Activated CD8-positive, alpha-beta T cell treated with anti-CD3 and anti-CD28 coated beads, Interleukin-2, amount 10 ng/mL, durations not matched to agents 7 days and 5 days (primary cell): ENCODE results near the gene PTPN14. TPM values are rescaled to one million over a fixed set of nuclear protein-coding genes. Genes with fewer than 3 reads are reported as not detected.

Experiments used
- ATAC-seq: fragments of 150-1000 bp; cut with Tn5 transposase; one replicate; pipeline ENCODE4 v1.10.0; 2021; ENCODE audit warnings: moderate library complexity
- CTCF ChIA-PET: fragments of 350-600 bp; sonication (Branson Sonifier 250); formaldehyde crosslinking; loops from one replicate; lab custom pipeline; 2021; ENCODE audit warnings: antibody characterized with exemption; lab: Charles Lee
- POLR2A ChIA-PET: fragments of 350-600 bp; sonication (Branson Sonifier 250); formaldehyde crosslinking; loops from one replicate; lab custom pipeline; 2021; ENCODE audit warnings: antibody characterized with exemption; lab: Charles Lee
- DNase-seq: peaks from one replicate; pipeline ENCODE4 v3.0.0-alpha.2; 2020
- H3K27ac Mint-ChIP-seq: one replicate; pipeline ENCODE4 v1.8.0; 2021; ENCODE audit warnings: mild to moderate bottlenecking, mixed read lengths
- H3K27me3 Mint-ChIP-seq: one replicate; pipeline ENCODE4 v1.8.0; 2021; ENCODE audit warnings: low read depth, mixed read lengths
- H3K36me3 Mint-ChIP-seq: one replicate; pipeline ENCODE4 v1.8.0; 2021; ENCODE audit warnings: low read depth, mixed read lengths
- H3K4me1 Mint-ChIP-seq: one replicate; pipeline ENCODE4 v1.8.0; 2021; ENCODE audit warnings: low read depth, mixed read lengths
- H3K4me3 Mint-ChIP-seq: one replicate; pipeline ENCODE4 v1.8.0; 2021; ENCODE audit warnings: mild to moderate bottlenecking, mixed read lengths
- H3K9me3 Mint-ChIP-seq: one replicate; pipeline ENCODE4 v1.8.0; 2022; ENCODE audit warnings: mixed read lengths; ENCODE audit not compliant: insufficient read depth
- total RNA-seq, 2 experiments: library from RNA; stranded (reverse); gene quantifications; one replicate each; pipeline ENCODE4 v1.2.3, GENCODE V29; 2021

The PTPN14 gene
- total RNA-seq, 2 experiments from 2014 or later, result 0.13 to 0.21 TPM

DNA sequence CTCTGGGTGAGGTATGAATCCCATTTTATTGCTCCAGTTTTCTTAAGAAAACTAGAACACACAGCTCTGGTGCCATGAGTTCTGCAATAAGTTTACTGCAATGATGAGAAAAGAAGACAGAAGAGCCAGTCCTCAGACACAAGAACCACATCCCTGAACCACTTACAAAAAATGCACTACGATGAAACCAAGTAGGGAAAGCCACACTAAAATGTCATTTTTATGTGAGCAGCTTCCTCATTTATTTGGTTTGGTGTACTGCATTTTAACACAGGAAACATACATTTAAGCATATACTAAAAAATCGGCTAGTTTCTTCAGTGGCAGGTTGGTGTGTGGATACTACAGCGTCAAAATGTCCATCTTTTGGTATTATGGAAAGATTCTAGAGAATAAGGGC lies 95.9 kb downstream of the PTPN14 start:
- CTCF ChIA-PET, result interaction anchor here (1.0 to 2.7 kb wide), 3 partner anchors 28 to 124 kb away, joined by 3 to 13 read pairs (median 3); no protein-coding TSS in a partner anchor
- no peaks in the 10 kb centered on the region for H3K36me3 Mint-ChIP-seq
- DNase-seq (no peak), ATAC-seq (no peak)
- H3K27me3 Mint-ChIP-seq, result peaks cover 22% of the 10 kb centered on the region
- H3K9me3 Mint-ChIP-seq, result no peaks in the 10 kb centered on the region
- peaks cover 4% of the 10 kb centered on the region for H3K4me1 Mint-ChIP-seq
- POLR2A ChIA-PET, result no interaction called here
- no peak overlapping the region for H3K27ac Mint-ChIP-seq
- no peak overlapping the region for H3K4me3 Mint-ChIP-seq

DNA sequence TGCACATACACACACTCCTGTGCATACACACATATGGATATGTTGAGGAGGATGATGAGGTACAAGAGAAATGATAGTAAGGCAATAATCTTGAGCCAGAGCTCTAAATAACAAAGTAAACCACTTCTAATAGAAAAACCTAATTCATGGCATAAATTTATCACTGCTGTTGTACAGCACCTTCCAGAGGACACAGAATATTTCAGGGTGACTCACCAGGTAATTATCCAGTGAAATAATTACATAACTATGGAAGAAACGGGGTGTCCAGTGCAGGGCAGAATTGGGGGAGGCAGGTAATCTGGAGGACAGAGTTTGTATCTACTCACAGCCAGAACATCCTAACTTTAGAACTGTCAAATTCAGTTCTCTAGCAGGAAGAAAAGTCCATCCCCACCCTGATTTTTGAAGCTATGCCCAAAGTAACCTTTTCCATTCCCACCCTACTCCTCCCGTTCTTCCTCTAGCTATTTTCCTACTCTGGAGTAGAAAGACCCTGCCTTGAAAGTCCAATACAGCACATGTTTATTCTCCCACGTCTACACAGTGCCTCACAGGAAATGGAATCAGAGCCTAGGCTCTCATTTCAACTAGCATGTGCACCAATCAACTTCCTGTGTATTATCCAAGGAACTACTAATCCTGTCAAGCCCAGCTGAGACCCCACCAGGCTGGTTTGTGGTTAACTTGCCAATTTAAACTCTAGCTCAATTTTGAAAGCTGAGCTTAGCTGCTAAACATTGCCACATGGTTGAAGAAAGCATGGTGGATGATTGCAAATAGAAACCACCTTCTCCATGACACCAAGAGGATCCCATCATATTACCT lies 96.6 kb downstream of the PTPN14 start:
- no peak for ATAC-seq
- Mint-ChIP-seq H3K36me3 (no peaks in the 10 kb centered on the region), H3K4me3 (no peak overlapping the region), H3K9me3 (no peaks in the 10 kb centered on the region), H3K27me3 (peaks cover 19% of the 10 kb centered on the region), H3K27ac (no peak overlapping the region), H3K4me1 (peaks cover 4% of the 10 kb centered on the region)
- ChIA-PET POLR2A (no interaction called here), CTCF (interaction anchor here (1.0 to 2.7 kb wide), 3 partner anchors 27 to 123 kb away, joined by 3 to 13 read pairs (median 3); no protein-coding TSS in a partner anchor)
- DNase-seq, result no peak

DNA sequence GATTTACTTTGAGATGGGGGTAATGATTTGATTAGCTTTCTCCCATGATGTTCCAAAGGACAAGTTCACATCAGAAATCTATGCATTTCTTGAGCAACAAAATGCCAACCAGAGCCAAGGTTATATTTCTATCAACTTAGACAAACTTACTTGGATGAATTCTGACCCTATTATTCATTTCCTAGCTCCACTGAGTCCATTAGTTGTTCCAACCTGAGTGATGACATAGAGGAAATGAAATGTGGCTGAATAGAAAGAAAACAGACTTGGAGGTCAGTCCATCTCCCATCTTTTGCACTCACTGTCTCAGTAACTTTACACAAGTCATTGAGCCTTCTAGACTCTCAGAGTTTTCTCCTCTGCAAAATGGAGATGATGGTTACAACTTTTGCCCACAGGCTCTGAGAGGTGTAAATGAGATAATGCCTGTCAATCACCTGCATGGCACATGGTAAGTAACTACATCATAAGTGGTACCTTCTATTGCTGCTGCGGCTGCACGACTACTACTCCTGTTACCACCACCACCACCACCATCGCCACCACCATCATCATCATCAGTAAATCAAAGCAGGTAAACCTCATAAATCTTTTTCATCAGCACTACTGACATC lies 98.2 kb downstream of the PTPN14 start:
- H3K4me3 Mint-ChIP-seq, result no peak overlapping the region
- ATAC-seq, result no peak
- no peak for DNase-seq
- POLR2A ChIA-PET, result no interaction called here
- no peaks in the 10 kb centered on the region for H3K36me3 Mint-ChIP-seq
- H3K9me3 Mint-ChIP-seq, result no peaks in the 10 kb centered on the region
- CTCF ChIA-PET, result interaction anchor here (0.8 to 1.6 kb wide), 4 partner anchors 9 to 119 kb away, joined by 3 to 4 read pairs (median 4); no protein-coding TSS in a partner anchor
- no peak overlapping the region for H3K27ac Mint-ChIP-seq
- H3K4me1 Mint-ChIP-seq, result peaks cover 4% of the 10 kb centered on the region
- peaks cover 19% of the 10 kb centered on the region for H3K27me3 Mint-ChIP-seq

GRCh38 chr1:214452152-214452784 lies 99.1 kb downstream of the PTPN14 start:
- no peaks in the 10 kb centered on the region for H3K36me3 Mint-ChIP-seq
- ATAC-seq, result no peak
- H3K27me3 Mint-ChIP-seq, result peaks cover 19% of the 10 kb centered on the region
- DNase-seq, result no peak
- H3K4me3 Mint-ChIP-seq, result no peak overlapping the region
- no peak overlapping the region for H3K27ac Mint-ChIP-seq
- peaks cover 4% of the 10 kb centered on the region for H3K4me1 Mint-ChIP-seq
- ChIA-PET CTCF (interaction anchor here (0.8 to 1.6 kb wide), 5 partner anchors 21 to 191 kb away, joined by 3 to 4 read pairs (median 4); no protein-coding TSS in a partner anchor), POLR2A (no interaction called here)
- H3K9me3 Mint-ChIP-seq, result no peaks in the 10 kb centered on the region

- H3K36me3 Mint-ChIP-seq, result no peaks in the 10 kb centered on the region
- no peak overlapping the region for H3K27ac Mint-ChIP-seq
- ATAC-seq, result no peak
- peaks cover 4% of the 10 kb centered on the region for H3K4me1 Mint-ChIP-seq
- no peaks in the 10 kb centered on the region for H3K9me3 Mint-ChIP-seq
- ChIA-PET POLR2A (no interaction called here), CTCF (interaction anchor here (0.8 to 1.4 kb wide), 4 partner anchors 20 to 190 kb away, joined by 3 to 4 read pairs (median 4); no protein-coding TSS in a partner anchor)
- no peak overlapping the region for H3K4me3 Mint-ChIP-seq
- DNase-seq, result no peak
- H3K27me3 Mint-ChIP-seq, result peaks cover 19% of the 10 kb centered on the region
Observed at GRCh38 chr1:214451596-214451995, 99.8 kb downstream of the PTPN14 start.

GRCh38 chr1:214449371-214449770 lies 102.0 kb downstream of the PTPN14 start:
- no peak overlapping the region for H3K4me3 Mint-ChIP-seq
- ATAC-seq (no peak), DNase-seq (no peak)
- no peaks in the 10 kb centered on the region for H3K36me3 Mint-ChIP-seq
- ChIA-PET POLR2A (interaction anchor here (0.9 kb wide), 1 partner anchor 22 kb away, joined by 3 read pairs; no protein-coding TSS in a partner anchor), CTCF (interaction anchor here (1.0 to 1.7 kb wide), 2 partner anchors 9 to 59 kb away, joined by 3 to 4 read pairs; no protein-coding TSS in a partner anchor)
- no peak overlapping the region for H3K27ac Mint-ChIP-seq
- H3K27me3 Mint-ChIP-seq, result peaks cover 15% of the 10 kb centered on the region
- no peaks in the 10 kb centered on the region for H3K9me3 Mint-ChIP-seq
- H3K4me1 Mint-ChIP-seq, result peaks cover 20% of the 10 kb centered on the region

DNA sequence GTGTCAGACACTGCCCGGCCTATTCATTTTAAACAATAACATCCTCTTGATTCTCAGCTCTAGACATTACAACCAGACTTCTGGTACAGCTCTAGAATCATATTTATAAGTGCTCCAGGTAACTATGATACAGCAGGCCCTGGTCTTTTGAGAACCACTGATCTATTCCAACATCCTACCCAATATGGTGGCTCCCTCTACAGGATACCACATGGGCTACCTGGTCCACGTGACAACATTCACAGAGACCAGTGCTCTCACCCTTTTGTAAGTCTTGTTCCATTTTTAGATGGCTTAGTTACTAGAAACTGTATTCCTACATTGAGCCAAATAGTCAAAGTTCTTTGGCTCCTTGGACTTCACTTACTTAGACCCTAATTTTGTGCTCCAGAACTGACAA lies 102.9 kb downstream of the PTPN14 start:
- CTCF ChIA-PET, result interaction anchor here (1.0 to 1.7 kb wide), 2 partner anchors 9 to 58 kb away, joined by 3 to 4 read pairs; no protein-coding TSS in a partner anchor
- POLR2A ChIA-PET, result no interaction called here

DNA sequence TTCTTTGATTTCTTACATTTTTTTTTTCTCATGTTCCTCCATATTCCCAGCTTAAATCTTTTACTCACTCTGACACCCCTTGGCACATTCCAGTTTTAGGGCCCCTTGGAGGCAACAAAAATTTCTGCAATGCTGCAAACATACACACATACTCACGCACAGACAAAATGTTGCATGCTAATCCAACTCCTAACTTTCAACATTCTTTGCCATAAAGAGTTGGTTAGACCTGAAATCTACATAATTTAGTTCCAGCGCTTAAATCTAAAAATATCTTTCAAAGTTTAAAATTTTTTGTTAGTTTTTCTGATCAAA lies 103.9 kb downstream of the PTPN14 start:
- Mint-ChIP-seq H3K4me1 (peaks cover 24% of the 10 kb centered on the region), H3K27ac (no peak overlapping the region), H3K9me3 (no peaks in the 10 kb centered on the region), H3K27me3 (peaks cover 11% of the 10 kb centered on the region), H3K4me3 (no peak overlapping the region), H3K36me3 (no peaks in the 10 kb centered on the region)
- POLR2A ChIA-PET, result no interaction called here
- no peak for ATAC-seq
- CTCF ChIA-PET, result no interaction called here
- no peak for DNase-seq

More for the DNA sequence above, 102.9 kb downstream of the PTPN14 start:
- H3K27me3 Mint-ChIP-seq, result peaks cover 14% of the 10 kb centered on the region
- no peaks in the 10 kb centered on the region for H3K9me3 Mint-ChIP-seq
- DNase-seq (no peak), ATAC-seq (no peak)
- H3K4me1 Mint-ChIP-seq, result peaks cover 24% of the 10 kb centered on the region
- no peak overlapping the region for H3K27ac Mint-ChIP-seq
- no peak overlapping the region for H3K4me3 Mint-ChIP-seq
- H3K36me3 Mint-ChIP-seq, result no peaks in the 10 kb centered on the region

DNA sequence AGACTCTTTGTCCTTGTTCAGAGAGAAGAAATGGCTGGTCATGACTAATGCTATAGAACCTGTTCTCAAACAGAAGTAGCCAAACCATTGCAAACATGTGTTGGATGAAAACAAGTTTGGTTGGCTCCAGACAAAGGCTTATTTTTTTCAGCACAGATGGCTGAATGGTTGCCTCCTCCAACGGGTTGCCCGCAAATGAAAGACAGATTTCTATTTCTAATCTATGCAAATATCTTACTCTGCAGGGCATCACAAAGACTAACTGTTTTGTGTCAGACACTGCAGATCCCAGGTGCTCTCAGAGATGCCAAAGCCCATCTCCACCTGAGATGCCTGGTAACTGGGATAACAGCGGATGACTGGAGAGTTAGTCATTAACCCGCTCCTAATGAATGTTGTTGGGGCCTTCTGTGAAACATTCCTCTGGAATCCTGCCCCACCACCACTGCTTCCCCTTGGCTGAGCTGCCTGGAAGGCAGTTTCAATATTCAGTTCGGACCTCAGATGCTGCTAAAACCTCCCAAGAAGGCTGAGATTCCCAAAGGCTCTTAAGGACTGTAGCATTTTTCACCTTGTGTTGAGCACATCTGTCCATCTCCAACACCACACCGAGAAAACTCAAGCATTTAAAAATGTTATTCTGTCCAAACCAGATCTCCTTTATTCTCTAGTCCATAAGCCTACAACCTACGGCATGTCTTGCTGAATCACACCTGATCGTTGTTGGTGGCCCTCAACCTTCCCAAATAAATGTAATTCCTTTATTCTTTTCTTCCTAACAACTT lies 104.4 kb downstream of the PTPN14 start:
- Mint-ChIP-seq H3K27ac (no peak overlapping the region), H3K36me3 (no peaks in the 10 kb centered on the region), H3K27me3 (peaks cover 8% of the 10 kb centered on the region), H3K4me3 (no peak overlapping the region), H3K4me1 (peaks cover 24% of the 10 kb centered on the region), H3K9me3 (no peaks in the 10 kb centered on the region)
- ChIA-PET CTCF (no interaction called here), POLR2A (no interaction called here)
- no peak for DNase-seq
- no peak for ATAC-seq

- peak; percentile 33 for ATAC-seq
- Mint-ChIP-seq H3K9me3 (no peaks in the 10 kb centered on the region), H3K27ac (no peak overlapping the region), H3K4me3 (no peak overlapping the region), H3K4me1 (peaks cover 31% of the 10 kb centered on the region), H3K27me3 (peaks cover 9% of the 10 kb centered on the region), H3K36me3 (no peaks in the 10 kb centered on the region)
- DNase-seq, result no peak
- CTCF ChIA-PET, result no interaction called here
- POLR2A ChIA-PET, result no interaction called here
Observed at GRCh38 chr1:214445831-214446614, 105.4 kb downstream of the PTPN14 start.
